Activated naive CD8-positive, alpha-beta T cell treated with anti-CD3 and anti-CD28 coated beads, Interleukin-2, amount 50 U/mL, for 24 hours (primary cell): ENCODE data around the gene CAND1.
"Not testable (repeated sequence)": the region's sequence is repeated elsewhere in the genome, so short reads cannot be mapped to it uniquely, and the experiment has no call there.

Experiments
- ATAC-seq: fragments of 150-1000 bp; cut with Tn5 transposase; one replicate; pipeline ENCODE4 v1.10.0; 2021
- DNase-seq: peaks from one replicate; pipeline ENCODE4 v3.0.0; 2021
- H3K27ac Mint-ChIP-seq: one replicate; pipeline ENCODE4 v1.8.0; 2021; ENCODE audit warnings: mild to moderate bottlenecking, mixed read lengths
- H3K27me3 Mint-ChIP-seq: one replicate; pipeline ENCODE4 v1.8.0; 2021; ENCODE audit warnings: mixed read lengths
- H3K36me3 Mint-ChIP-seq: one replicate; pipeline ENCODE4 v1.8.0; 2021; ENCODE audit warnings: low read depth, mixed read lengths
- H3K4me1 Mint-ChIP-seq: one replicate; pipeline ENCODE4 v1.8.0; 2021; ENCODE audit warnings: mixed read lengths
- H3K4me3 Mint-ChIP-seq: one replicate; pipeline ENCODE4 v1.8.0; 2021; ENCODE audit warnings: mild to moderate bottlenecking, moderate library complexity, mixed read lengths
- H3K9me3 Mint-ChIP-seq: one replicate; pipeline ENCODE4 v1.8.0; 2021; ENCODE audit warnings: mixed read lengths

Gene CAND1

GRCh38 chr12:67339530-67339929, 70.4 kb downstream of the CAND1 start:
- Mint-ChIP-seq H3K4me1 (no peaks in the 10 kb centered on the region), H3K4me3 (no peak overlapping the region), H3K27ac (no peak overlapping the region), H3K27me3 (no peaks in the 10 kb centered on the region), H3K9me3 (peaks cover 42% of the 10 kb centered on the region), H3K36me3 (peaks cover 31% of the 10 kb centered on the region)
- DNase-seq (no peak), ATAC-seq (no peak)

GRCh38 chr12:67341086-67341485, 71.9 kb downstream of the CAND1 start:
- H3K9me3 Mint-ChIP-seq, result peaks cover 38% of the 10 kb centered on the region
- not testable (repeated sequence) for H3K4me3 Mint-ChIP-seq, H3K4me1 Mint-ChIP-seq, H3K27me3 Mint-ChIP-seq, DNase-seq, H3K27ac Mint-ChIP-seq, ATAC-seq
- peaks cover 27% of the 10 kb centered on the region for H3K36me3 Mint-ChIP-seq

- no peaks in the 10 kb centered on the region for H3K27me3 Mint-ChIP-seq
- no peaks in the 10 kb centered on the region for H3K4me1 Mint-ChIP-seq
- no peak for DNase-seq
- H3K36me3 Mint-ChIP-seq, result peaks cover 10% of the 10 kb centered on the region
- H3K4me3 Mint-ChIP-seq, result no peak overlapping the region
- H3K27ac Mint-ChIP-seq, result no peak overlapping the region
- no peak for ATAC-seq
- peaks cover 19% of the 10 kb centered on the region for H3K9me3 Mint-ChIP-seq
Observed at GRCh38 chr12:67344979-67345710, 76.0 kb downstream of the CAND1 start.

GRCh38 chr12:67348683-67349082, 79.5 kb downstream of the CAND1 start:
- H3K4me3 Mint-ChIP-seq, result no peak overlapping the region

GRCh38 chr12:67352682-67353081, 83.5 kb downstream of the CAND1 start:
- Mint-ChIP-seq H3K9me3 (peaks cover 8% of the 10 kb centered on the region), H3K4me3 (no peak overlapping the region), H3K27me3 (no peaks in the 10 kb centered on the region), H3K36me3 (peaks cover 7% of the 10 kb centered on the region), H3K4me1 (peaks cover 32% of the 10 kb centered on the region), H3K27ac (no peak overlapping the region)
- DNase-seq (no peak), ATAC-seq (peak; percentile 18)

More at GRCh38 chr12:67348683-67349082, 79.5 kb downstream of the CAND1 start:
- ATAC-seq, result no peak
- no peak for DNase-seq
- H3K27ac Mint-ChIP-seq, result no peak overlapping the region
- peaks cover 10% of the 10 kb centered on the region for H3K36me3 Mint-ChIP-seq
- no peaks in the 10 kb centered on the region for H3K27me3 Mint-ChIP-seq
- H3K4me1 Mint-ChIP-seq, result peaks cover 9% of the 10 kb centered on the region
- H3K9me3 Mint-ChIP-seq, result peaks cover 17% of the 10 kb centered on the region

GRCh38 chr12:67354322-67354721, 85.2 kb downstream of the CAND1 start:
- DNase-seq (no peak), ATAC-seq (peak; percentile 47)
- Mint-ChIP-seq H3K27me3 (no peaks in the 10 kb centered on the region), H3K27ac (peak overlapping the region; percentile 32), H3K4me1 (peaks cover 32% of the 10 kb centered on the region), H3K9me3 (peaks cover 6% of the 10 kb centered on the region), H3K36me3 (peaks cover 7% of the 10 kb centered on the region), H3K4me3 (no peak overlapping the region)

- H3K4me3 Mint-ChIP-seq, result no peak overlapping the region
- no peak for DNase-seq
- H3K4me1 Mint-ChIP-seq, result peaks cover 32% of the 10 kb centered on the region
- H3K27me3 Mint-ChIP-seq, result no peaks in the 10 kb centered on the region
- H3K27ac Mint-ChIP-seq, result no peak overlapping the region
- ATAC-seq, result no peak
- H3K36me3 Mint-ChIP-seq, result peaks cover 7% of the 10 kb centered on the region
- H3K9me3 Mint-ChIP-seq, result peaks cover 6% of the 10 kb centered on the region
Observed at GRCh38 chr12:67354966-67355365, 85.8 kb downstream of the CAND1 start.

- H3K4me1 Mint-ChIP-seq, result peaks cover 32% of the 10 kb centered on the region
- no peak for DNase-seq
- H3K27me3 Mint-ChIP-seq, result no peaks in the 10 kb centered on the region
- H3K27ac Mint-ChIP-seq, result no peak overlapping the region
- no peak for ATAC-seq
- H3K4me3 Mint-ChIP-seq, result no peak overlapping the region
- H3K36me3 Mint-ChIP-seq, result peaks cover 7% of the 10 kb centered on the region
- peaks cover 6% of the 10 kb centered on the region for H3K9me3 Mint-ChIP-seq
Observed at GRCh38 chr12:67355428-67356379, 86.5 kb downstream of the CAND1 start.

- Mint-ChIP-seq H3K27me3 (no peaks in the 10 kb centered on the region), H3K27ac (no peak overlapping the region), H3K4me3 (no peak overlapping the region), H3K4me1 (peaks cover 32% of the 10 kb centered on the region), H3K9me3 (peaks cover 6% of the 10 kb centered on the region), H3K36me3 (peaks cover 7% of the 10 kb centered on the region)
- ATAC-seq, result no peak
- DNase-seq, result no peak
Observed at GRCh38 chr12:67356380-67356774, 87.2 kb downstream of the CAND1 start.

GRCh38 chr12:67357376-67358125, 88.4 kb downstream of the CAND1 start:
- Mint-ChIP-seq H3K27ac (no peak overlapping the region), H3K27me3 (no peaks in the 10 kb centered on the region), H3K36me3 (peaks cover 6% of the 10 kb centered on the region), H3K4me1 (peaks cover 31% of the 10 kb centered on the region), H3K4me3 (no peak overlapping the region), H3K9me3 (peaks cover 5% of the 10 kb centered on the region)
- ATAC-seq (no peak), DNase-seq (no peak)

GRCh38 chr12:67358781-67359338, 89.7 kb downstream of the CAND1 start:
- no peak for ATAC-seq
- Mint-ChIP-seq H3K4me3 (no peak overlapping the region), H3K36me3 (no peaks in the 10 kb centered on the region), H3K9me3 (no peaks in the 10 kb centered on the region), H3K27ac (no peak overlapping the region), H3K4me1 (peaks cover 23% of the 10 kb centered on the region), H3K27me3 (no peaks in the 10 kb centered on the region)
- no peak for DNase-seq

GRCh38 chr12:67362526-67362925, 93.4 kb downstream of the CAND1 start:
- Mint-ChIP-seq H3K4me3 (no peak overlapping the region), H3K36me3 (no peaks in the 10 kb centered on the region), H3K27ac (no peak overlapping the region), H3K9me3 (no peaks in the 10 kb centered on the region), H3K4me1 (no peaks in the 10 kb centered on the region), H3K27me3 (no peaks in the 10 kb centered on the region)
- no peak for DNase-seq
- no peak for ATAC-seq

GRCh38 chr12:67364228-67364627, 95.1 kb downstream of the CAND1 start:
- Mint-ChIP-seq H3K9me3 (no peaks in the 10 kb centered on the region), H3K36me3 (no peaks in the 10 kb centered on the region), H3K4me1 (no peaks in the 10 kb centered on the region), H3K27me3 (no peaks in the 10 kb centered on the region), H3K27ac (no peak overlapping the region), H3K4me3 (no peak overlapping the region)
- ATAC-seq (no peak), DNase-seq (no peak)

- no peaks in the 10 kb centered on the region for H3K4me1 Mint-ChIP-seq
- no peak overlapping the region for H3K27ac Mint-ChIP-seq
- no peaks in the 10 kb centered on the region for H3K36me3 Mint-ChIP-seq
- H3K9me3 Mint-ChIP-seq, result no peaks in the 10 kb centered on the region
- no peaks in the 10 kb centered on the region for H3K27me3 Mint-ChIP-seq
- no peak overlapping the region for H3K4me3 Mint-ChIP-seq
- ATAC-seq (no peak), DNase-seq (no peak)
Observed at GRCh38 chr12:67365131-67365530, 96.0 kb downstream of the CAND1 start.
